Endothelial cell of umbilical vein (primary cell): Measurements from ENCODE around the gene FRMD4A. TPM values are rescaled to one million over a fixed set of nuclear protein-coding genes. Genes with fewer than 3 reads are reported as not detected.

ENCODE experiments used
- BruUV-seq: library from RNA; stranded (reverse); fragments of 400-500 nt; replicated peaks from 2 replicates; lab custom pipeline; 2021; lab: Mats Ljungman, UMichigan
- CTCF ChIA-PET: fragments of 300-600, 350-600 bp; sonication (Branson Sonifier 250); formaldehyde crosslinking; loops from one replicate; lab custom pipeline; 2021; ENCODE audit warnings: antibody characterized with exemption, inconsistent platforms; lab: Charles Lee
- POLR2A ChIA-PET: fragments of 300-600, 350-600 bp; sonication (Branson Sonifier 250); formaldehyde crosslinking; loops from one replicate; lab custom pipeline; 2021; ENCODE audit warnings: antibody characterized with exemption, inconsistent platforms; lab: Charles Lee
- DNase-seq: peaks from one replicate; pipeline ENCODE4 v3.0.0-alpha.2; 2011; ENCODE audit warnings: low read depth, low spot score
- FAIRE-seq: peaks from 2 replicates; lab custom pipeline; 2011; peaks lifted over from hg19 to GRCh38; lab: Jason Lieb, UNC
- H2AFZ ChIP-seq: 2 replicates; pipeline ENCODE4 v1.6.0; 2012; ENCODE audit warnings: low read depth, low read length, control low read depth, inconsistent platforms
- H3K27ac ChIP-seq: 2 replicates; pipeline ENCODE4 v1.5.1; 2011; ENCODE audit warnings: low read depth, mild to moderate bottlenecking, control low read depth, low read length, moderate library complexity; ENCODE audit not compliant: insufficient read depth
- H3K27me3 ChIP-seq, 2 experiments: 2 replicates each; pipeline versions ENCODE4 v1.6.0 to v1.6.1; 2011; ENCODE audit warnings: low read length in 2 of 2, mixed read lengths in 1 of 2; ENCODE audit not compliant: control insufficient read depth in 2 of 2, insufficient read depth in 2 of 2
- H3K36me3 ChIP-seq, 2 experiments: 2 replicates in 1 of 2; 3 replicates in 1 of 2; pipeline ENCODE4 v1.5.1; 2011; ENCODE audit warnings: low read length in 2 of 2, mild to moderate bottlenecking in 1 of 2, moderate library complexity in 1 of 2; ENCODE audit not compliant: control insufficient read depth in 2 of 2, insufficient read depth in 2 of 2; ENCODE audit errors: extremely low read depth in 1 of 2
- H3K4me1 ChIP-seq: 3 replicates; pipeline ENCODE4 v1.5.1; 2011; ENCODE audit warnings: mild to moderate bottlenecking, low read length; ENCODE audit not compliant: control insufficient read depth, insufficient read depth; ENCODE audit errors: extremely low read depth
- H3K4me2 ChIP-seq: 2 replicates; pipeline ENCODE4 v1.6.1; 2011; ENCODE audit warnings: low read length, control low read depth, mixed read lengths; ENCODE audit not compliant: insufficient read depth
- H3K4me3 ChIP-seq, 3 experiments: fragments of 200-600 bp in 1 of 3; sonication (generic), shearing (Covaris generic) in 1 of 3; replicated peaks in 1 of 3; 2 replicates each; pipeline ENCODE4 v1.5.1; 2011 to 2016; ENCODE audit warnings: control low read depth in 3 of 3, low read length in 3 of 3, mild to moderate bottlenecking in 2 of 3, inconsistent platforms in 1 of 3, low read depth in 1 of 3, moderate library complexity in 1 of 3; ENCODE audit not compliant: insufficient read depth in 1 of 3
- H3K79me2 ChIP-seq: 2 replicates; pipeline ENCODE4 v1.6.0; 2012; ENCODE audit warnings: low read length, inconsistent platforms; ENCODE audit not compliant: control insufficient read depth, insufficient read depth
- H3K9ac ChIP-seq: replicated peaks from 2 replicates; pipeline ENCODE3; 2011; ENCODE audit warnings: low read length, control low read depth; ENCODE audit not compliant: insufficient read depth; ENCODE audit errors: extremely low read depth
- H3K9me1 ChIP-seq: replicated peaks from 3 replicates; pipeline ENCODE4 v1.6.0; 2011; ENCODE audit warnings: mild to moderate bottlenecking, low read length; ENCODE audit not compliant: control insufficient read depth, insufficient read depth; ENCODE audit errors: extremely low read depth
- H3K9me3 ChIP-seq: replicated peaks from 2 replicates; pipeline ENCODE4 v1.5.1; 2012; ENCODE audit warnings: low read length, inconsistent platforms; ENCODE audit not compliant: control insufficient read depth, insufficient read depth
- H4K20me1 ChIP-seq: replicated peaks from 2 replicates; pipeline ENCODE3; 2011; ENCODE audit warnings: mild to moderate bottlenecking, low read length; ENCODE audit not compliant: control insufficient read depth, insufficient read depth; ENCODE audit errors: extremely low read depth
- CTCF ChIP-seq, 2 donors: IDR thresholded peaks; 1 replicate in 1 of 2; 2 replicates in 1 of 2; pipeline ENCODE4 v1.5.1; 2011; ENCODE audit warnings: low read length in 2 of 2, mild to moderate bottlenecking in 2 of 2, moderate library complexity in 2 of 2, control low read depth in 1 of 2, inconsistent platforms in 1 of 2, low read depth in 1 of 2; ENCODE audit not compliant: insufficient read depth in 1 of 2; ENCODE audit errors: extremely low read depth in 1 of 2
- EZH2 ChIP-seq: IDR thresholded peaks from 2 replicates; pipeline ENCODE4 v1.6.1; 2012; ENCODE audit warnings: borderline replicate concordance, low read depth, mild to moderate bottlenecking, moderate library complexity, low read length, inconsistent platforms; ENCODE audit not compliant: severe bottlenecking
- FOS ChIP-seq: IDR thresholded peaks from 2 replicates; pipeline ENCODE4 v1.6.1; 2011; ENCODE audit warnings: mild to moderate bottlenecking, low read length, moderate library complexity, borderline replicate concordance; ENCODE audit not compliant: insufficient read depth
- JUN ChIP-seq: IDR thresholded peaks from 2 replicates; pipeline ENCODE4 v1.6.1; 2011; ENCODE audit warnings: borderline replicate concordance, low read depth; ENCODE audit not compliant: insufficient read length, insufficient read depth
- POLR2A ChIP-seq: IDR thresholded peaks from 2 replicates; pipeline ENCODE4 v1.6.1; 2012; ENCODE audit warnings: low read depth, mild to moderate bottlenecking, control low read depth, low read length
- POLR2AphosphoS5 ChIP-seq: IDR thresholded peaks from 2 replicates; pipeline ENCODE4 v1.6.1; 2012; ENCODE audit warnings: low read depth, mild to moderate bottlenecking, control low read depth, low read length, moderate library complexity; ENCODE audit not compliant: insufficient read depth
- dilution Hi-C: fragments of 300-500 bp; cut with MboI; formaldehyde crosslinking; loops from one replicate; pipeline ENCODE4 v1.15.0; 2019; ENCODE audit warnings: low sequenced_read_pairs; ENCODE audit not compliant: extremely low pct_ligation_motif_present
- intact Hi-C: fragments of 100-400 bp; cut with micrococcal nuclease; formaldehyde crosslinking; loops from one replicate; pipeline ENCODE4 v1.10.0; 2022
- polyA plus RNA-seq, 4 experiments: library from polyadenylated mRNA; depleted of rRNA in 3 of 4; stranded (reverse) in 3 of 4; unstranded in 1 of 4; fragments of >200 nt; gene quantifications; 2 replicates each; pipeline versions ENCODE4 v1.2.1 to v1.2.3, GENCODE V29; 2011 to 2012; ENCODE audit warnings: missing spikeins in 1 of 4
- total RNA-seq: library from RNA; stranded (reverse); gene quantifications from 2 replicates; pipeline ENCODE4 v1.2.3, GENCODE V29; 2021

FRMD4A gene
- total and polyA plus RNA-seq, 2 donors (not counting 3 experiments of a cell fraction or from before 2014, with no cell fraction given): 123 to 148 TPM

DNA sequence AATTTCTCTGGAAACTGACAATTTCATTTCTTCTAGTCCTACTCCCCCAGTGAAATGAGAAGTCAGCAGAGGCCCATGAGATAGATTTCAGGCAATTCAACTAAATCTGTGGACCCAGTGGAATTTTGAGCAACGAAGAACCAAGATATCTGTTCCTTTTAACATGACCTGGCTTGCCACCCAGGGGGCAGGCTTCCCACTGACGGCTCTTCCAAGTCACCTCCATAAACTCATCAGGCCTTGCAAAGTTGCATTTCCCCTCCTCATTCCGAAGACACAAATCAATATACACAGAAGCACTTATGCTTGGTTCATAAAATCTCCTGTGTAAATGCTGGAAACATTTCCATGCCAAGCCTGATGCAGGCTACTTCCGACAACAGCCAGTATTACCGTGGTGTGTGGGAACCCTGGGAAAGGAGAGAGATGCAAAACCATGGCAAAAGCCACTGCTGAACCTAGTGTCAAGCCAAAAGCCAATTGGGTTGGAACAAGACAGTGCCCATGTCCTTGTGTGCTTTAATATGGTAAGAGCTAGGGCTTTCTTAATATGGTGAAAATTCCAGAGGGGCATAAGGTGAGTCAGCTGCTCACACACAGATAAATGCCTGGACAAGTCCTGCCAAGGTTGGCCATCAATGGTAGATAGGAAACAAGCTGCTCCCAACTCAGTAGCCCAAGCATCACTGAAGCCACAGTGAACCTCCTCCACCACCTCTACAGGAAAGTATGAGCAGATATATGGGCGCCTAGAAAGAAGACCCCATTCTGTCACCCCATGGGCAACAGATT lies 1.6 kb downstream of the FRMD4A start:
- peaks cover 31 to 32% of the 10 kb centered on the region in 2 experiments for H3K27me3 ChIP-seq
- FAIRE-seq: no peak

More for the DNA sequence above, 1.6 kb downstream of the FRMD4A start:
- H3K9me1 ChIP-seq: no peaks in the 10 kb centered on the region
- TF ChIP-seq POLR2AphosphoS5: no peak
- TF ChIP-seq FOS: no peak
- no peak for TF ChIP-seq EZH2
- no peak for TF ChIP-seq POLR2A
- no peak for TF ChIP-seq CTCF (IDR thresholded peaks at IDR 0.05; ENCODE audit: extremely low read depth in 1 of 2, insufficient read depth in 1 of 2, low read depth in 1 of 2, low read length in 2 of 2)
- TF ChIP-seq JUN: no peak
- no peak overlapping the region for H3K9ac ChIP-seq
- H3K4me1 ChIP-seq: peaks cover 10% of the 10 kb centered on the region
- no peaks in the 10 kb centered on the region for H3K36me3 ChIP-seq
- H3K27ac ChIP-seq: no peak overlapping the region
- ChIA-PET POLR2A (no interaction called here), CTCF (interaction anchor here (0.8 to 1.6 kb wide), 2 partner anchors 9 to 21 kb away, joined by 3 read pairs; no protein-coding TSS in a partner anchor)
- DNase-seq: no peak
- no peak overlapping the region for H2AFZ ChIP-seq
- no peak overlapping the region for H3K4me3 ChIP-seq
- no peaks in the 10 kb centered on the region for H4K20me1 ChIP-seq
- H3K4me2 ChIP-seq: no peak overlapping the region
- dilution Hi-C loops: no loop called here
- no peaks in the 10 kb centered on the region for H3K9me3 ChIP-seq
- no TSS peak for BruUV-seq
- intact Hi-C loops: no loop called here
- H3K79me2 ChIP-seq: no peaks in the 10 kb centered on the region
